ENCODE measurements around the gene AR.

AR gene

GRCh38 chrX:67564475-67564874, 20.7 kb downstream of the AR start:
- DNase-seq, result no peak

GRCh38 chrX:67568769-67569168, 24.9 kb downstream of the AR start:
- DNase-seq, result no peak

GRCh38 chrX:67570839-67571238, 27.0 kb downstream of the AR start:
- DNase-seq, result no peak

- no peak for DNase-seq
Measured at GRCh38 chrX:67574696-67575095, 30.9 kb downstream of the AR start.

- DNase-seq, result no peak
Measured at GRCh38 chrX:67582436-67582835, 38.6 kb downstream of the AR start.

GRCh38 chrX:67583171-67583570, 39.4 kb downstream of the AR start:
- DNase-seq, result no peak

GRCh38 chrX:67585401-67585800, 41.6 kb downstream of the AR start:
- no peak for DNase-seq

GRCh38 chrX:67587946-67588624, 44.3 kb downstream of the AR start:
- DNase-seq, result no peak

- DNase-seq, result no peak
Measured at GRCh38 chrX:67596839-67597790, 53.3 kb downstream of the AR start.

- no peak for DNase-seq
Measured at GRCh38 chrX:67599532-67599931, 55.7 kb downstream of the AR start.

- DNase-seq, result no peak
Measured at GRCh38 chrX:67601771-67602170, 58.0 kb downstream of the AR start.

GRCh38 chrX:67604979-67605703, 61.3 kb downstream of the AR start:
- no peak for DNase-seq

GRCh38 chrX:67607466-67607865, 63.6 kb downstream of the AR start:
- no peak for DNase-seq

- DNase-seq, result no peak
Measured at GRCh38 chrX:67610282-67610681, 66.5 kb downstream of the AR start.

GRCh38 chrX:67612231-67612630, 68.4 kb downstream of the AR start:
- no peak for DNase-seq

- no peak for DNase-seq
Measured at GRCh38 chrX:67613366-67613765, 69.5 kb downstream of the AR start.

GRCh38 chrX:67613996-67614395, 70.2 kb downstream of the AR start:
- DNase-seq, result no peak

GRCh38 chrX:67614423-67614822, 70.6 kb downstream of the AR start:
- DNase-seq, result no peak

GRCh38 chrX:67619253-67619652, 75.4 kb downstream of the AR start:
- no peak for DNase-seq

GRCh38 chrX:67622053-67622585, 78.3 kb downstream of the AR start:
- no peak for DNase-seq

GRCh38 chrX:67624325-67624724, 80.5 kb downstream of the AR start:
- no peak for DNase-seq

GRCh38 chrX:67635424-67635823, 91.6 kb downstream of the AR start:
- no peak for DNase-seq

GRCh38 chrX:67636532-67636931, 92.7 kb downstream of the AR start:
- DNase-seq, result no peak
